ENCODE results near the gene NIPSNAP2.
"Not testable (repeated sequence)": the region's sequence is repeated elsewhere in the genome, so short reads cannot be mapped to it uniquely, and the experiment has no call there.

NIPSNAP2 gene

GRCh38 chr7:55975988-55976633, 11.7 kb downstream of the NIPSNAP2 start:
- no peak for DNase-seq (ENCODE audit: low read depth in 2 of 2, low spot score in 1 of 2)

DNA sequence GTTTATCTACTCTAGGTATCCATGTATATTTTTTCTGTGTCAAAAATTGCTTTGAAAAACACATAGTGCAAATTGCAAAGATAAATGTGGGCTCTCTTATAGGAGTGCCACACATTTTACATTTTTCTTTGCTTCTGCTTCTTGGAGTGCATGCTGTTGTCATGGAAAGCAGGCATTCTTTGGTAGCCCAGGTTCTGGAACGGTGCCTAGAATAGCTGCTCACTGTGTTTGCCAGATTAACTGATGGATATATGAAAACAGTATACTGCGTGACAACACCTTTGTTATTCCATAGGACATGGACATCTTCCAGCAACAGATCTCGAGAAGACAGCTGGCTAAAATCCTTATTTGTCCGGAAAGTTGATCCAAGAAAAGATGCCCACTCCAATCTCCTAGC, 13.4 kb downstream of the NIPSNAP2 start:
- DNase-seq (ENCODE audit: low read depth in 2 of 2, low spot score in 1 of 2) = no peak

DNA sequence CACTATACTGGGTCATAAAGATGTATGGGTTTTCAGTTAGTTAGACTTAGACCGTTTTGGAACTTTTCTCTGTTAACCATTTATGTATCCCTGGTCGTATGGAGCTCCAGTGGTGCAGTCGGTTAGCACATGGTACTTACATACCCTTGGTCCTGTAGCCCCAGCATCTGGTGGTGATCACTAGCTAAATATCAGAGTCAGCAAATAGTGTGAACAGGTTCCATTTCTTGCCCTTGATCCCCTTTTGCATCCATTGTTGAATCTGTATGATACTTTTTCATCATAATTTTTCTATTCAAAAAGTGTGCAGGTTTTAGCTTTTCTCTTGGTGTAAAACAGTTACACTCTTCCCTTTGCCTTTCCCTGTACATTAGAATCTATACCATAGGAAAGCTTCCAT, 15.9 kb downstream of the NIPSNAP2 start:
- no peak for DNase-seq (ENCODE audit: low read depth in 2 of 2, low spot score in 1 of 2)

DNA sequence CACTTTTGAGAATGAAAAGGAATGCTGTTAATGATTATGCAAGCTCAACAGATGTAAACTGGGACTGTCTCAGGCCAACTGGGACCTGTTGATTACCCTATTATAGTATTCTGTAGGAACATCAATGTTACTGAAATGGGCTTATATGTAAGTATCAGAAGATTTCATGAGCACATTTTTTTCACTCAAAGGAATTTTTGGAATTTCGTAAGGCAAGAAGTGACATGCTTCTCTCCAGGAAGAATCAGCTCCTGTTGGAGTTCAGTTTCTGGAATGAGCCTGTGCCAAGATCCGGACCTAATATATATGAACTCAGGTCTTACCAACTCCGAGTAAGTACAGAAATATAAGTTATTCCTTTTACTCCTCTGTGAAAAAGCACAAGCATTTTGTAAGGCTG, 19.2 kb downstream of the NIPSNAP2 start:
- DNase-seq (ENCODE audit: low read depth in 2 of 2, low spot score in 1 of 2) = no peak

- DNase-seq (ENCODE audit: low read depth in 2 of 2, low spot score in 1 of 2) = no peak
Observed at GRCh38 chr7:55992346-55992745, 28.0 kb downstream of the NIPSNAP2 start.

DNA sequence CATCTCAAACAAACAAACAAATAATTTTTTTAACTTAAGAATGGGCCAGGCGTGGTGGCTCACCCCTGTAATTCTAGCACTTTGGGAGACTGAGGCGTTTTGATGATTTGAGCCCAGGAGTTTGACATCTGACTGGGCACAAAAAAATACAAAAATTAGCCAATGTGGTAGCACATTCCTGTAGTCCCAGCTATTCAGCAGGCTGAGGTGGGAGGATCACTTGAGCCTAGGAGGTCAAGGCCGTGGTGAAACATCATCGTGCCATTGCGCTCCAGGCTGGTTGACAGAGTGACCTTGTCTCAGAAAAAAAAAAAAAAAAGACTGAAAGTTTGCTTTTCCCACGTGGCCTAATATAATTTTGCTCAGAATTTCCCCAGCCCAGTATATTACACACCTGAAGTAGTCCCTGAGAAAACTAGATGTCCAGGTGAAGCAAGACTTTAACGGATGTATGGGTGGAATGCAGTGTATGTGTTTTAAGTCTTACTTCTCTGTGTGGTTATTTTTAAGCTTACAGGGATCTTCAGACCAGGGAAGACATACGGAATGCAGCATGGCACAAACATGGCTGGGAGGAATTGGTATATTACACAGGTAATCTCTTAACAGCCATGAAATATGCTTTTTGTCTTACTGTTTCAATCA, 32.6 kb downstream of the NIPSNAP2 start:
- no peak for DNase-seq (ENCODE audit: low read depth in 2 of 2, low spot score in 1 of 2)

- DNase-seq (ENCODE audit: low read depth in 2 of 2, low spot score in 1 of 2) = no peak
Observed at GRCh38 chr7:56003749-56004148, 39.4 kb downstream of the NIPSNAP2 start.

- DNase-seq (ENCODE audit: low read depth in 2 of 2, low spot score in 1 of 2) = no peak
Observed at GRCh38 chr7:56007167-56007652, 42.8 kb downstream of the NIPSNAP2 start.

- DNase-seq (ENCODE audit: low read depth in 2 of 2, low spot score in 1 of 2) = no peak
Observed at GRCh38 chr7:56007891-56008290, 43.5 kb downstream of the NIPSNAP2 start.

DNA sequence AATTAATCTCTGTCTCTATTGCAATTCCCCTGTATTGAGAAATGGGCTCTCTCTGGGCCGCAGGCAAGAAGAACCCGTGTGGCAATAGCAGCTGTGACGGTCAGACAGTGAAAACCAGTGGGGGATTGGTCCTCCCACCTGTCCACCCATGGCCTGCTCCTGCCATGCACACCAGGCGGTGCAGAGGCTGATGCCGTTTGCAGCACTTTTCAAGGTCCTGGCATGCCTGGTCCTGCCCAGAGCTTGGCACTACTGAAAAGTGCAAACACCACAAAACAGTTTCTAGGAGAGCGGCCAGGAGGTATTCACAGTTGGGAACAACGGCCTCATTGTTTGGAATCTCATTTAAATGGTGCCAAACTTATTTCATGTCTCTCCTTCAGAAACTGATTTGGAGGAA, 45.3 kb downstream of the NIPSNAP2 start:
- no peak for DNase-seq (ENCODE audit: low read depth in 2 of 2, low spot score in 1 of 2)

DNA sequence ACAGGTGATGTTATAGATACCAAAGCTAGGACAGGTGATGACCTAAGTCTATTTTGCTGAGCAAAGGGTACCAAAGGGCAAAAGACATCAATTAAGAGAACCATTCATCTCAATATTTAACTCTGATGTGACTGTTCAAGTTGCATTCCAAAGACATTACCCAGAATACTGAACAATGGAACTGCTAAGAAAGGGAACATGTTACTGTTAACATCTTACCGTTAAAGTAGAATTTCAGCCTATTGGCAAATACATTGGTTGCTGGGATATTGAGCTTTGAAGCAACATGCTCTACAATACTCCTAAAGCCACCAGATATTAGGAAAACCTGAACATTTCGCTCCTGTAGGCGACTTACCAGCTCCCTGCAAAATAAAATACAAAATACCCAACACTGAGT, 52.6 kb downstream of the NIPSNAP2 start:
- DNase-seq (ENCODE audit: low read depth in 2 of 2, low spot score in 1 of 2) = not testable (repeated sequence)

DNA sequence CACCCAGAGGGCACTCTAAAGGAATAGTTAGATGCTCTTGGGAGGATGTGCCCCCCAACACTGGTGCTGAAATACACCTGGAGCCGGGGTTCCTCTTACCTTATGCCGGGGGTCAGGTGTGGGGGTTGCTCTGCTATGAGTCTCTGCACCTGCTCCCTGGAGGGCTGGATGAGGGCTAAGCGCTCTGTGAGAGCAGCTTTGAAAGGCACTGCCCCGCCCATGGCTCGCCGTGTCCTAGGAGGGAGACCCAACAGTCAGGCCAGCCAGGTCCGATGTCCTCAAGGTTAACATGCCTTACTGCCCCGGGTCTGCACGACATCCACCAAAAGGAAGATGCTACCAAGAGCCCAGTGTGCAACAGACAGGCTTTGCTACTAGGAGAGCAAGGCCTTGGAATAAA, 55.1 kb downstream of the NIPSNAP2 start:
- DNase-seq (ENCODE audit: low read depth in 2 of 2, low spot score in 1 of 2) = no peak

DNA sequence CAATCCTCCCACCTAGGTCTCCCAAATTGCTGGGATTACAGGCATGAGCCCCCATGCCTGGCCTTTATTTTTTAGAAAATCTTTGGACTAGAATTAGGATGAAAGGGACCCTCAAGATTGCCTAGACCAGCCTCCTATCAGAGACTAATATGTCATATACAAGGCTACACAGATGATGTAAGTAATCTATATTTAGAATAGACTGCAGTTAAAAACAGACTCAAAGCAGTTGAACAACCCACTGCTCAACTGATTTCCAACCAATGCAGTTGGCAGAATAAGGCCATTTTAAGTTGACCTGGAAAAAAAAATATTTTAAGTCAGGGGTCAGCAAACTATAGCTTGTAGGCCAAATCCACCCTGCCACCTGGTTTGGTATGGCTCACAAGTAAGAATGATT, 59.1 kb downstream of the NIPSNAP2 start:
- DNase-seq (ENCODE audit: low read depth in 2 of 2, low spot score in 1 of 2) = no peak

DNA sequence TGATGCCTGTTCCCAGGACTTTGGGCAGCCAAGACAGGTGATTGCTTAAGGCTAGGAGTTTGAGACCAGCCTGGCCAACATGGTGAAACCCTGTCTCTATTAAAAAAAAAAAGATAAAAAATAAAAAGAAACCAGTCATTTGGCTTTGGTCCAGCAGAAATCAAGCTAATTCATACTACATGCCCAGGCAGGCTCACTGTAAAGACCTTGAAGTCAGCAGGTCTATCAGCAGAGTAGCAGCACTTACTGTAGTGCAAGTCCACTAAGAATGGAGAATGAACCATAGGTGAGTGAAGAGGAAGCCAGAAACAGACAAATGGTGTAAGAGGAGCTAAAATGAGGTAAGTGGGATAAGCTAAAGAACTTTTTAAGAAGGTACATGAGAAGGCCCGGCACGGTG, 62.2 kb downstream of the NIPSNAP2 start:
- no peak for DNase-seq (ENCODE audit: low read depth in 2 of 2, low spot score in 1 of 2)

DNA sequence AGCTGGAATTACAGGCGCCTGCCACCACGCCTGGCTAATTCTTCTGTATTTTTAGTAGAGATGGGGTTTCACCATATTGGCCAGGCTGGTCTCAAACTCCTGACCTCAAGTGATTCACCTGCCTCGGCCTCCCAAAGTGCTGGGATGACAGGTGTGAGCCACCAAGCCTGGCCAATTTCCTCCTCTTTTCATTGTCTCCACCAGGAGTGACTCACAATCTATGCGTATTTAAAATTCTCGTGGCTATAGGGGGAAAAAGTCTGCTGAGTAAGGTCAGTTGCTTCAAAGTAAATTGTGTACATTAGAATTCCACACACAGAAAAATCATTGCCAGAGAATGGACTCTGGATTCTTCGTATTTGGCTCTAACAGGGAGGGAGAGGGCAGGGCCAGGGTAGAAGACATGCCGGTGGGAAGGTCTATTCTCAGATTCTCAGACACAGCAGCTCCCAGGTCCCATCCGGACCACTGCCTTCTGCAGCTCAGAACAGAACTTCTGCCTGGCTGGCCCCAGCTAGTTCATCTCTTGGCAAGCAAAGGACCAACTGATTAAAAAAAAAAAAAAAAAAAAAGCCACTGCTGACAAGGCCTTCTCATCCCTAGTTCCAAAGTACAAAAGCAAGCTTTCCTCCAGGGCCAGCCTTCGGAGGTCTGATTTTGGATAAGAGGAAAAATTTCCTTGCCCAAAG, 64.7 kb downstream of the NIPSNAP2 start:
- DNase-seq (ENCODE audit: low read depth in 2 of 2, low spot score in 1 of 2) = no peak

DNA sequence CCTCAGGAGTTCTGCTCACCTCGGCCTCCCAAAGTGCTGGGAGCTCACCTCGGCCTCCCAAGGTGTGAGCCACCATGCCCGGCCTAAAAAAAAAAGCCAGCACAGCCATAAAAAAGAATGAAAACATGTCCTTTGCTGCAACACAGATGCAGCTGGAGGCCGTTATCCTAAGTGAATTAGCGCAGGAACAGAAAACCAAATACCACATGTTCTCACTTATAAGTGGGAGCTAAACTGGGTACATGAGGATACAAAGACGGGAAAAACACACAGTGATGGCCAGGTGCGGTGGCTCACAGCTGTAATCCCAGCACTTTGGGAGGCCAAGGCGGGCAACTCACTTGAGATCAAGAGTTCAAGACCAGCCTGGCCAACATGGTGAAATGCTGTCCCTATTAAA, 66.0 kb downstream of the NIPSNAP2 start:
- no peak for DNase-seq (ENCODE audit: low read depth in 2 of 2, low spot score in 1 of 2)

DNA sequence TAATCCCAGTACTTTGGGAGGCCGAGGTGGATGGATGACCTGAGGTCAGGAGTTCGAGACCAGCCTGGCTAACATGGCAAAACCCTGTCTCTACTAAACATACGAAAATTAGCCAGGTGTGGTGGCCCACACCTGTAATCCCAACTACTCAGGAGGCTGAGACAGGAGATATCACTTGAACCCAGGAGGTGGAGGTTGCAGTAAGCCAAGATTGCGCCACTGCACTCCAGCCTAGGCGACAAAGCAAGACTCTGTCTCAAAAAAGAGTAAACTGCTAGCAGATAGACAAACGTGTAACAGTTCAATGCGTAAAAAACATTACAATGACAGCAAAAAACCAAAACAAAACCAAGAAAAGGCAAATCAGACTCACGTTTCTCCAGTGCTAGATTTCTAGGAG, 67.2 kb downstream of the NIPSNAP2 start:
- not testable (repeated sequence) for DNase-seq (ENCODE audit: low read depth in 2 of 2, low spot score in 1 of 2)

GRCh38 chr7:56032578-56032977, 68.2 kb downstream of the NIPSNAP2 start:
- DNase-seq (ENCODE audit: low read depth in 2 of 2, low spot score in 1 of 2) = not testable (repeated sequence)

GRCh38 chr7:56033671-56034432, 69.5 kb downstream of the NIPSNAP2 start:
- DNase-seq (ENCODE audit: low read depth in 2 of 2, low spot score in 1 of 2) = peak; percentile 29 to 43

DNA sequence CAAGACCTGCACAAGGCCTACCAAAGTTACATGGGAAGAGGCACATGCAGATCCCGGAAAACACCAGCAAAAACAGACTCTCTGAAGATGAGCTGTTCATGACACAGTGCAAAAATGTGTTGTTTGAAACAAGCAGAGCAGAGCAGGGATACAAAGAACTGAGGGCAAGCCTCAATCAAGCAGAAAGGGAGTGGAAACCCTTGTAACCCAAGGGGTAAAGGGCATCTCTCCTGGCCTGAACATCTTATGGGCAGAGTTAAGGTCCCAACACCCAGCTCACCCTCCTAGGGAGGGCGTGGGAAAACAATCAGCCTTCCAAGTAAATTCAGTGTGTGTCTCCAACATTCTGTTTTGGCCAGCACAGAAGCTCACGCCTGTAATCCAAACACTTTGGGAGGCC, 76.3 kb downstream of the NIPSNAP2 start:
- DNase-seq (ENCODE audit: low read depth in 2 of 2, low spot score in 1 of 2) = no peak

- DNase-seq (ENCODE audit: low read depth in 2 of 2, low spot score in 1 of 2) = not testable (repeated sequence)
Observed at GRCh38 chr7:56045758-56046157, 81.4 kb downstream of the NIPSNAP2 start.

Measured in stimulated activated CD8-positive, alpha-beta memory T cell treated with anti-CD3 and anti-CD28 coated beads, Interleukin-4, amount 100 ng/mL, for 4 hours (primary cell).